ENCODE data around the gene DCDC2B. TPM values are rescaled to one million over a fixed set of nuclear protein-coding genes. Genes with fewer than 3 reads are reported as not detected.

DCDC2B gene
- total and polyA plus RNA-seq, 2 of the 13 experiments (the other 11 are each of a cell fraction or from before 2014, with no cell fraction given): not detected

- TF ChIP-seq RBM22 (optimal IDR thresholded peaks at IDR 0.05; ENCODE audit: low read length): no peak
- TF ChIP-seq ZNF253 (CRISPR knock-in tag; IDR thresholded peaks at IDR 0.05; ENCODE audit: borderline replicate concordance): peak; percentile 40
- TF ChIP-seq MBNL3 (CRISPR knock-in tag; conservative IDR thresholded peaks at IDR 0.05): no peak
- TF ChIP-seq AKNA (CRISPR knock-in tag; IDR thresholded peaks at IDR 0.05; ENCODE audit: borderline replicate concordance): peak; percentile 76; the same call in 1 of the 2 replicates
- TF ChIP-seq TCF12 (IDR thresholded peaks at IDR 0.05): no peak
- 0 out of 2 replicates have a peak, but pooled peaks have one; percentile 15 for TF ChIP-seq TCF12 (CRISPR knock-in tag; IDR thresholded peaks at IDR 0.05)
- 0 out of 2 replicates have a peak, but pooled peaks have one; percentile 76 for TF ChIP-seq HMGXB3 (CRISPR knock-in tag; IDR thresholded peaks at IDR 0.05; ENCODE audit: borderline replicate concordance)
- TF ChIP-seq CERS6 (CRISPR knock-in tag; IDR thresholded peaks at IDR 0.05): peak; percentile 82; the same call in 1 of the 2 replicates
- peak; percentile 50; the same call in 1 of the 2 replicates for TF ChIP-seq ESRRA (CRISPR knock-in tag; IDR thresholded peaks at IDR 0.05; ENCODE audit: low read depth)
- TF ChIP-seq ZMYM4 (CRISPR knock-in tag; IDR thresholded peaks at IDR 0.05): peak; percentile 79
- 0 out of 2 replicates have a peak, but pooled peaks have one; percentile 14 for TF ChIP-seq RAD21 (CRISPR knock-in tag; IDR thresholded peaks at IDR 0.05)
- no peak for TF ChIP-seq XRCC5 (optimal IDR thresholded peaks at IDR 0.05; ENCODE audit: low read length)
- TF ChIP-seq SAP130 (CRISPR knock-in tag; IDR thresholded peaks at IDR 0.05; ENCODE audit: low read depth): peak; percentile 66
- TF ChIP-seq ZFP62 (CRISPR knock-in tag; IDR thresholded peaks at IDR 0.05): no peak
- peak; percentile 87 for TF ChIP-seq RBM39 (IDR thresholded peaks at IDR 0.05; ENCODE audit: low read depth, low read length, poor library complexity, severe bottlenecking)
Measured at GRCh38 chr1:32179443-32180185, 29.3 kb upstream of the DCDC2B start, which contains the start of gene TXLNA (continued).
